Hematopoietic multipotent progenitor cell treated with erythropoietin and hydrocortisone succinate and interleukin-3 and kit ligand, for 8 days (in vitro differentiated cells): Measurements from ENCODE around the gene TMEM63B.
A peak's percentile ranks its signal among the peaks of the same experiment; 100 is the strongest.
"Not testable (repeated sequence)": the region's sequence is repeated elsewhere in the genome, so short reads cannot be mapped to it uniquely, and the experiment has no call there.

Experiments used
- DNase-seq: peaks from one replicate; pipeline ENCODE4 v3.0.0-alpha.2; 2015

Gene TMEM63B

GRCh38 chr6:44117397-44118128, 9.8 kb upstream of the TMEM63B start:
- DNase-seq: no peak

GRCh38 chr6:44119704-44120262, 7.6 kb upstream of the TMEM63B start:
- no peak for DNase-seq

GRCh38 chr6:44120692-44121443, 6.5 kb upstream of the TMEM63B start:
- DNase-seq: no peak

- no peak for DNase-seq
Observed at GRCh38 chr6:44122801-44123200, 4.6 kb upstream of the TMEM63B start.

GRCh38 chr6:44123544-44123943, 3.8 kb upstream of the TMEM63B start:
- DNase-seq: no peak

GRCh38 chr6:44126320-44127149, 819 bp upstream of the TMEM63B start:
- peak; percentile 33 for DNase-seq

- peak; percentile 54 for DNase-seq
Observed at GRCh38 chr6:44128020-44128917, 915 bp downstream of the TMEM63B start.

- DNase-seq: peak; percentile 97
Observed at GRCh38 chr6:44129841-44130322, 2.5 kb downstream of the TMEM63B start.

- DNase-seq: no peak
Observed at GRCh38 chr6:44131892-44132291, 4.5 kb downstream of the TMEM63B start.

- DNase-seq: no peak
Observed at GRCh38 chr6:44132476-44132875, 5.1 kb downstream of the TMEM63B start.

GRCh38 chr6:44133003-44133931, 5.9 kb downstream of the TMEM63B start:
- peak; percentile 59 for DNase-seq

GRCh38 chr6:44133981-44134711, 6.8 kb downstream of the TMEM63B start:
- peak; percentile 92 for DNase-seq

GRCh38 chr6:44135173-44135758, 7.9 kb downstream of the TMEM63B start:
- no peak for DNase-seq

GRCh38 chr6:44135875-44136274, 8.5 kb downstream of the TMEM63B start:
- no peak for DNase-seq

GRCh38 chr6:44138717-44139350, 11.5 kb downstream of the TMEM63B start:
- no peak for DNase-seq

GRCh38 chr6:44139351-44139743, 12.0 kb downstream of the TMEM63B start:
- no peak for DNase-seq

GRCh38 chr6:44142835-44143234, 15.5 kb downstream of the TMEM63B start:
- no peak for DNase-seq

- DNase-seq: no peak
Observed at GRCh38 chr6:44143731-44144130, 16.4 kb downstream of the TMEM63B start.

GRCh38 chr6:44144536-44144935, 17.2 kb downstream of the TMEM63B start:
- not testable (repeated sequence) for DNase-seq
